Liver (tissue), 9 donors: ENCODE measurements around the gene TPRG1L. TPM values are rescaled to one million over a fixed set of nuclear protein-coding genes. Genes with fewer than 3 reads are reported as not detected.

Experiments used
- DNase-seq: peaks from one replicate; pipeline ENCODE4 v3.0.0-alpha.2; 2017; ENCODE audit warnings: low spot score
- H3K27ac ChIP-seq, 2 donors: one replicate each; pipeline ENCODE4 v1.7.0; 2013; ENCODE audit warnings: inconsistent platforms in 2 of 2, low read length in 2 of 2, control low read depth in 1 of 2, low read depth in 1 of 2, mild to moderate bottlenecking in 1 of 2
- H3K27me3 ChIP-seq, 4 donors: one replicate each; pipeline versions ENCODE4 v1.6.1 to v1.7.0; 2013; ENCODE audit warnings: low read length in 3 of 4, inconsistent platforms in 1 of 4, mild to moderate bottlenecking in 1 of 4, moderate library complexity in 1 of 4; ENCODE audit not compliant: control insufficient read depth in 4 of 4, insufficient read depth in 4 of 4
- H3K36me3 ChIP-seq, 4 donors: one replicate each; pipeline versions ENCODE4 v1.6.1 to v1.7.0; 2013; ENCODE audit warnings: low read length in 3 of 4, mild to moderate bottlenecking in 3 of 4, low read depth in 1 of 4, moderate library complexity in 1 of 4; ENCODE audit not compliant: control insufficient read depth in 4 of 4, insufficient read depth in 3 of 4
- H3K4me1 ChIP-seq, 4 donors: one replicate each; pipeline versions ENCODE4 v1.6.1 to v1.7.0; 2013; ENCODE audit warnings: low read length in 3 of 4, mild to moderate bottlenecking in 3 of 4, moderate library complexity in 1 of 4; ENCODE audit not compliant: control insufficient read depth in 4 of 4, insufficient read depth in 4 of 4
- H3K4me3 ChIP-seq, 3 donors: one replicate each; pipeline versions ENCODE4 v1.6.1 to v1.7.0; 2013; ENCODE audit warnings: low read length in 3 of 3, control low read depth in 1 of 3, low read depth in 1 of 3, mild to moderate bottlenecking in 1 of 3
- H3K9ac ChIP-seq, 2 donors: one replicate each; pipeline ENCODE4 v1.7.0; 2013; ENCODE audit warnings: low read length in 2 of 2, mild to moderate bottlenecking in 2 of 2, moderate library complexity in 2 of 2, control low read depth in 1 of 2, low read depth in 1 of 2
- H3K9me3 ChIP-seq, 4 donors: one replicate each; pipeline versions ENCODE4 v1.6.1 to v1.7.0; 2013; ENCODE audit warnings: low read length in 3 of 4; ENCODE audit not compliant: control insufficient read depth in 4 of 4
- EGR1 ChIP-seq, 2 donors: IDR thresholded peaks; 2 replicates each; pipeline ENCODE4 v1.6.1; 2016 to 2018; ENCODE audit warnings: antibody characterized with exemption in 2 of 2, low read depth in 2 of 2
- FOXA1 ChIP-seq: IDR thresholded peaks from 2 replicates; pipeline ENCODE4 v1.6.1; 2016; ENCODE audit warnings: antibody characterized with exemption
- GABPA ChIP-seq, 2 donors: IDR thresholded peaks in 1 of 2; conservative IDR thresholded peaks in 1 of 2; 2 replicates each; pipeline ENCODE4 v1.6.1; 2016; ENCODE audit warnings: antibody characterized with exemption in 2 of 2, mild to moderate bottlenecking in 1 of 2, moderate library complexity in 1 of 2
- HNF4G ChIP-seq: IDR thresholded peaks from 2 replicates; pipeline ENCODE4 v1.6.1; 2016; ENCODE audit warnings: antibody characterized with exemption
- JUND ChIP-seq, 2 donors: IDR thresholded peaks; 2 replicates each; pipeline ENCODE4 v1.6.1; 2016; ENCODE audit warnings: antibody characterized with exemption in 2 of 2
- RXRA ChIP-seq, 2 donors: IDR thresholded peaks; 2 replicates each; pipeline ENCODE4 v1.6.1; 2017 to 2018; ENCODE audit warnings: antibody characterized with exemption in 2 of 2, mild to moderate bottlenecking in 1 of 2
- SP1 ChIP-seq: IDR thresholded peaks from 2 replicates; pipeline ENCODE4 v1.6.1; 2018; ENCODE audit warnings: antibody characterized with exemption, mild to moderate bottlenecking
- TAF1 ChIP-seq: conservative IDR thresholded peaks from 2 replicates; pipeline ENCODE4 v1.6.1; 2016; ENCODE audit warnings: antibody characterized with exemption, mild to moderate bottlenecking
- YY1 ChIP-seq: IDR thresholded peaks from 2 replicates; pipeline ENCODE4 v1.6.1; 2016; ENCODE audit warnings: antibody characterized with exemption, mild to moderate bottlenecking
- WGBS: extraction: QIAGEN DNeasy Blood & Tissue Kit; methylation state at CpG from one replicate; pipeline ENCODE4 v1.1.7; 2013; 5-methylcytosine and 5-hydroxymethylcytosine counted together
- polyA plus RNA-seq, 2 donors: library from polyadenylated mRNA; stranded (reverse) in 1 of 2; unstranded in 1 of 2; fragments of 200-250 nt in 1 of 2; fragments of >200 nt in 1 of 2; fragmentation: Nextera tagmentation in 1 of 2; extraction: Ambion mirVana in 1 of 2; gene quantifications; one replicate each; pipeline versions ENCODE4 v1.2.1 to v1.2.3, GENCODE V29; 2013 to 2015
- total RNA-seq, 2 donors: library from RNA; depleted of rRNA; stranded (reverse); fragments of >200 nt; gene quantifications; one replicate each; pipeline ENCODE4 v1.2.3, GENCODE V29; 2014
- TF ChIP-seq, protein P1 (sequence below): IDR thresholded peaks from 2 replicates; pipeline ENCODE4 v1.6.1; 2016; ENCODE audit warnings: antibody characterized with exemption, mild to moderate bottlenecking
- TF ChIP-seq, protein P2 (sequence below): fragments of 150-350 bp; IDR thresholded peaks from 2 replicates; pipeline ENCODE4 v1.5.1; 2017; ENCODE audit warnings: improper control_type of control experiment, low read depth, low read length; ENCODE audit not compliant: missing input control
- TF ChIP-seq, protein P3 (sequence below): IDR thresholded peaks from 2 replicates; pipeline ENCODE4 v1.6.1; 2016; ENCODE audit warnings: antibody characterized with exemption
- TF ChIP-seq, protein P4 (sequence below): IDR thresholded peaks from 2 replicates; pipeline ENCODE4 v1.6.1; 2016; ENCODE audit warnings: antibody characterized with exemption
- TF ChIP-seq, protein P5 (sequence below): IDR thresholded peaks from 2 replicates; pipeline ENCODE4 v1.6.1; 2016; ENCODE audit warnings: antibody characterized with exemption
- donor health status: healthy.
- donor health status: healthy.
- donor health status: healthy.
- donor health status: healthy.
- donor health status: healthy.

TPRG1L gene
- total and polyA plus RNA-seq, 4 donors: 29.3 to 51.0 (median 43.9) TPM

DNA sequence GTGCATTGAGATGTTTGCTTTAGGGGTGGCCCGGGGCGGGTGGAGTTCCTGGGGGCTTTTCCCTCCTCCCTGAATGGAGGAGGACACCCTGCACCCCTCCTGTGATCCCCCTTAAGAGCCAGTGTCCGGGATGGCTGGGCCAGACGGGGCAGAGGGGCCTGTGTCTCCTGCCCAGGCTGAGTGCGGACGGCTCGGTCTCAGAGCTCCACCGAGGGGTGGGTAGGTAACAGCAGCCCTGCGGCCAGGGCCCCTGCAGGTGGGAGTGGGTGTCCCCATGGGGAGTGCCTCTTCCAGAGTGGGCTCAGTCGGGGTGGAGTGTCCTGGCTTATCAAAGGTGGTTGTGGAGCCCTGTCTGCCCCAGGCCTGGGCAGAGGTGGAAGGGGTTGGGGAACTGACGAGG, 50.6 kb downstream of the TPRG1L start:
- no peak for DNase-seq
- WGBS: 87% methylated on average over 11 of the region's 11 CpGs
- Histone ChIP-seq H3K36me3 (no peaks in the 10 kb centered on the region), H3K9ac (no peak overlapping the region), H3K27ac (no peak overlapping the region), H3K4me1 (no peaks in the 10 kb centered on the region), H3K4me3 (no peak overlapping the region), H3K9me3 (no peaks in the 10 kb centered on the region), H3K27me3 (no peaks in the 10 kb centered on the region)
- TF ChIP-seq YY1 (no peak), HNF4G (no peak), JUND (IDR thresholded peaks at IDR 0.05) (no peak), GABPA (IDR thresholded peaks at IDR 0.05 in 1 of 2, conservative IDR thresholded peaks at IDR 0.05 in 1 of 2) (no peak), RXRA (IDR thresholded peaks at IDR 0.05) (no peak), FOXA1 (no peak), EGR1 (IDR thresholded peaks at IDR 0.05; ENCODE audit: low read depth in 2 of 2) (no peak), TAF1 (no peak), SP1 (no peak)
- TF ChIP-seq, protein P1, sequence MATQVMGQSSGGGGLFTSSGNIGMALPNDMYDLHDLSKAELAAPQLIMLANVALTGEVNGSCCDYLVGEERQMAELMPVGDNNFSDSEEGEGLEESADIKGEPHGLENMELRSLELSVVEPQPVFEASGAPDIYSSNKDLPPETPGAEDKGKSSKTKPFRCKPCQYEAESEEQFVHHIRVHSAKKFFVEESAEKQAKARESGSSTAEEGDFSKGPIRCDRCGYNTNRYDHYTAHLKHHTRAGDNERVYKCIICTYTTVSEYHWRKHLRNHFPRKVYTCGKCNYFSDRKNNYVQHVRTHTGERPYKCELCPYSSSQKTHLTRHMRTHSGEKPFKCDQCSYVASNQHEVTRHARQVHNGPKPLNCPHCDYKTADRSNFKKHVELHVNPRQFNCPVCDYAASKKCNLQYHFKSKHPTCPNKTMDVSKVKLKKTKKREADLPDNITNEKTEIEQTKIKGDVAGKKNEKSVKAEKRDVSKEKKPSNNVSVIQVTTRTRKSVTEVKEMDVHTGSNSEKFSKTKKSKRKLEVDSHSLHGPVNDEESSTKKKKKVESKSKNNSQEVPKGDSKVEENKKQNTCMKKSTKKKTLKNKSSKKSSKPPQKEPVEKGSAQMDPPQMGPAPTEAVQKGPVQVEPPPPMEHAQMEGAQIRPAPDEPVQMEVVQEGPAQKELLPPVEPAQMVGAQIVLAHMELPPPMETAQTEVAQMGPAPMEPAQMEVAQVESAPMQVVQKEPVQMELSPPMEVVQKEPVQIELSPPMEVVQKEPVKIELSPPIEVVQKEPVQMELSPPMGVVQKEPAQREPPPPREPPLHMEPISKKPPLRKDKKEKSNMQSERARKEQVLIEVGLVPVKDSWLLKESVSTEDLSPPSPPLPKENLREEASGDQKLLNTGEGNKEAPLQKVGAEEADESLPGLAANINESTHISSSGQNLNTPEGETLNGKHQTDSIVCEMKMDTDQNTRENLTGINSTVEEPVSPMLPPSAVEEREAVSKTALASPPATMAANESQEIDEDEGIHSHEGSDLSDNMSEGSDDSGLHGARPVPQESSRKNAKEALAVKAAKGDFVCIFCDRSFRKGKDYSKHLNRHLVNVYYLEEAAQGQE: no peak
- TF ChIP-seq, protein P2, sequence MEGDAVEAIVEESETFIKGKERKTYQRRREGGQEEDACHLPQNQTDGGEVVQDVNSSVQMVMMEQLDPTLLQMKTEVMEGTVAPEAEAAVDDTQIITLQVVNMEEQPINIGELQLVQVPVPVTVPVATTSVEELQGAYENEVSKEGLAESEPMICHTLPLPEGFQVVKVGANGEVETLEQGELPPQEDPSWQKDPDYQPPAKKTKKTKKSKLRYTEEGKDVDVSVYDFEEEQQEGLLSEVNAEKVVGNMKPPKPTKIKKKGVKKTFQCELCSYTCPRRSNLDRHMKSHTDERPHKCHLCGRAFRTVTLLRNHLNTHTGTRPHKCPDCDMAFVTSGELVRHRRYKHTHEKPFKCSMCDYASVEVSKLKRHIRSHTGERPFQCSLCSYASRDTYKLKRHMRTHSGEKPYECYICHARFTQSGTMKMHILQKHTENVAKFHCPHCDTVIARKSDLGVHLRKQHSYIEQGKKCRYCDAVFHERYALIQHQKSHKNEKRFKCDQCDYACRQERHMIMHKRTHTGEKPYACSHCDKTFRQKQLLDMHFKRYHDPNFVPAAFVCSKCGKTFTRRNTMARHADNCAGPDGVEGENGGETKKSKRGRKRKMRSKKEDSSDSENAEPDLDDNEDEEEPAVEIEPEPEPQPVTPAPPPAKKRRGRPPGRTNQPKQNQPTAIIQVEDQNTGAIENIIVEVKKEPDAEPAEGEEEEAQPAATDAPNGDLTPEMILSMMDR: no peak
- TF ChIP-seq, protein P3, sequence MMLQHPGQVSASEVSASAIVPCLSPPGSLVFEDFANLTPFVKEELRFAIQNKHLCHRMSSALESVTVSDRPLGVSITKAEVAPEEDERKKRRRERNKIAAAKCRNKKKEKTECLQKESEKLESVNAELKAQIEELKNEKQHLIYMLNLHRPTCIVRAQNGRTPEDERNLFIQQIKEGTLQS: no peak
- TF ChIP-seq, protein P4, sequence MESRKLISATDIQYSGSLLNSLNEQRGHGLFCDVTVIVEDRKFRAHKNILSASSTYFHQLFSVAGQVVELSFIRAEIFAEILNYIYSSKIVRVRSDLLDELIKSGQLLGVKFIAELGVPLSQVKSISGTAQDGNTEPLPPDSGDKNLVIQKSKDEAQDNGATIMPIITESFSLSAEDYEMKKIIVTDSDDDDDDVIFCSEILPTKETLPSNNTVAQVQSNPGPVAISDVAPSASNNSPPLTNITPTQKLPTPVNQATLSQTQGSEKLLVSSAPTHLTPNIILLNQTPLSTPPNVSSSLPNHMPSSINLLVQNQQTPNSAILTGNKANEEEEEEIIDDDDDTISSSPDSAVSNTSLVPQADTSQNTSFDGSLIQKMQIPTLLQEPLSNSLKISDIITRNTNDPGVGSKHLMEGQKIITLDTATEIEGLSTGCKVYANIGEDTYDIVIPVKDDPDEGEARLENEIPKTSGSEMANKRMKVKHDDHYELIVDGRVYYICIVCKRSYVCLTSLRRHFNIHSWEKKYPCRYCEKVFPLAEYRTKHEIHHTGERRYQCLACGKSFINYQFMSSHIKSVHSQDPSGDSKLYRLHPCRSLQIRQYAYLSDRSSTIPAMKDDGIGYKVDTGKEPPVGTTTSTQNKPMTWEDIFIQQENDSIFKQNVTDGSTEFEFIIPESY: no peak
- TF ChIP-seq, protein P5, sequence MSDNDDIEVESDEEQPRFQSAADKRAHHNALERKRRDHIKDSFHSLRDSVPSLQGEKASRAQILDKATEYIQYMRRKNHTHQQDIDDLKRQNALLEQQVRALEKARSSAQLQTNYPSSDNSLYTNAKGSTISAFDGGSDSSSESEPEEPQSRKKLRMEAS: no peak
